ENCODE data around the gene ELAVL1.

DNA sequence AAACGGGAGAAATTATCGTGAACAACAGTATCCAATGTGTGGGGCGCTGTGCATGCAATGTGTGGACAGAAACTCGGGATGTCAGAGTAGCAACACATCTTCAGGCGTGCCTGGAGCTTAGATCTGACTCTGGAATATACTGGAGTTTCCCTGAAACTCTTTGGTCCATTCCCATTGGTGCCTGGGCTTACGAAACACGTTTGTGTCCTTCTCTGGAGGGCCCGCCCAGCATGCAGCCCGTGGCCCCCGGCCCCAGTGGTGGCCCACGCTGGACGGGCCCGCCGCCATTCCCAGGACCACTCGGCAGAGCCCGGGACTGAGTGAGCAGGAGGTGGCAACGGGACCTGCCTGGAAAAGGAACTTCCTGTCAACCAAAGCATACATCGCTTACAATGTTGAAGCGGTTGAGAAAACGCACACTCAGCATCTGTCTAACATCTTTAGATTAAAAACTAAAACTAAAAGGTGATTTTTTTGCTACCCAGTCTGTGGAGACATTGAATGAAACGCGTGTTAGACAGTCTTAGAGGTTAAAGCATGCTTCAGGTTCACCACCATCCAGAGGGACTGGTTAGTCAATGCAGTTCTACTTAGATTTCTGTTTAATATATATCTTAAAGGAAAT, 42.7 kb downstream of the ELAVL1 start:
- TF ChIP-seq PKNOX1 (IDR thresholded peaks at IDR 0.05) (no peak), BHLHE40 (IDR thresholded peaks at IDR 0.05; ENCODE audit: borderline replicate concordance) (no peak), ARNT (IDR thresholded peaks at IDR 0.05) (no peak), NFRKB (IDR thresholded peaks at IDR 0.05) (no peak), CTBP1 (IDR thresholded peaks at IDR 0.05; ENCODE audit: borderline replicate concordance) (no peak), SUZ12 (IDR thresholded peaks at IDR 0.05) (no peak), SP1 (IDR thresholded peaks at IDR 0.05) (no peak), FOXM1 (IDR thresholded peaks at IDR 0.05; ENCODE audit: borderline replicate concordance) (no peak), FOXK2 (IDR thresholded peaks at IDR 0.05) (no peak), ZNF384 (IDR thresholded peaks at IDR 0.05) (no peak), L3MBTL2 (conservative IDR thresholded peaks at IDR 0.05) (no peak), HDGF (IDR thresholded peaks at IDR 0.05; ENCODE audit: borderline replicate concordance) (no peak)

Data from HEK293T (cell line).